Occipital lobe (tissue), 2 donors: ENCODE results near the gene TBC1D16. TPM values are rescaled to one million over a fixed set of nuclear protein-coding genes. Genes with fewer than 3 reads are reported as not detected.

ENCODE experiments used
- DNase-seq: peaks from one replicate; lab custom pipeline; 2025; lab: John Stamatoyannopoulos, UW
- total RNA-seq: library from RNA; depleted of rRNA; stranded (reverse); fragments of >200 nt; gene quantifications from one replicate; pipeline ENCODE4 v1.2.3, GENCODE V29; 2014

Gene TBC1D16
- total RNA-seq = 35.4 TPM

DNA sequence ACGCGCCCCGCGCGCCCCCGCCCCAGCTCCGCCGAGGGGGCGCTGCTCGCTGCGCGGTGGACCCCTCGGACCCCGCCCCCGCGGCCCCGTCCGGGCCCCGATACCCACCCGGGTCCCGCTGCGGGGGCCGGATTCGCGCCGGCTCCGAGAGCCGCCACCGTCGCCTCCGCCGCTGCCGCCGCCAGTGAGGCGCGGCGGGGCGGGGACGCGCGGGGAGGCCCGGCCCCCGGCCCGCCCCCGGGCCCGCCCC is at the start of gene TBC1D16:
Gene TBC1D16, minus strand, starts transcription at position 186 of the 250 bp plus-strand sequence. CDS start 22,325 bp downstream, outside the sequence.
- no peak for DNase-seq

DNA sequence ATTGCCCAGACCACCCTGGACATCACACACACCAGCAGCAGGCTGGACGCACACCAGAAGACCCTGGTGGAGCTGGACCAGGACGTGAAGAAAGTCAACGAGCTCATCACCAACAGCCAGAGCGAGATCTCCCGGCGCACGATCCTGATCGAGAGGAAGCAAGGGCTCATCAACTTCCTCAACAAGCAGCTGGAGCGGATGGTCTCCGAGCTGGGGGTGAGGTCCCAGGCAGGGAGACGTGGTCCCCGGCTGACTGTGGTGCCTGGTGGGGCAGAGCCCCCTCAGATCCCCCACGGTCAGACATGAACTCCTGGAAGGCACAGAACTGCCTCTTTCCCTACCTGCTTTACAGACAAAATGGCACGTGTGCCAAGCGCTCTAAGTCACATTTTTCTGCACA is 49.1 kb upstream of the TBC1D16 start:
- DNase-seq = no peak

DNA sequence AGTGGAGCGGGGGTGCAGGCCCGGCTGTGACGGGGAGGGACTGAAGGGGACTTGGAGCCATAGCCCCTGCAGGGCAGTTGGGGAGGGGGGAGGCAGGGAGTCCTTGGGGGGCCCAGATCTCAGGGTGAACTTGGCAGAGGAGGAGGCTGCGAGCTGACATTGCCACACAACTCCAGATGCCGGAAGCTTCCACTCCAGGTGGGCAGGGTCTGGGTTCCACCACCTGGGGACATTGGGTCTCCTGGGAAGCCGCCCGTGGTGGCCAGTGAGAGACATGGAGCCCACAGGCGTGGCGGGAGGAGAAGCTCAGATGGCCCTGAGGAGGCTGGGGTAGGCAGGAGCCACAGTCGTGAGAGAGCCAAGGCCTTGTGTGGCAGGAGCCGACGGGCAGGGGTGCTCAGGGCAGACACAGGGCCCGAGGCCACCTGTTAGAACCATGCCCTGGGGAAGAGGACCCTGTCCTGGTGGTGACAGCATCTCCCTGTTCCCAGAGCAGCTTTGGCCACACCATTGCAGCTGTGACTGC is 47.5 kb upstream of the TBC1D16 start:
- no peak for DNase-seq

DNA sequence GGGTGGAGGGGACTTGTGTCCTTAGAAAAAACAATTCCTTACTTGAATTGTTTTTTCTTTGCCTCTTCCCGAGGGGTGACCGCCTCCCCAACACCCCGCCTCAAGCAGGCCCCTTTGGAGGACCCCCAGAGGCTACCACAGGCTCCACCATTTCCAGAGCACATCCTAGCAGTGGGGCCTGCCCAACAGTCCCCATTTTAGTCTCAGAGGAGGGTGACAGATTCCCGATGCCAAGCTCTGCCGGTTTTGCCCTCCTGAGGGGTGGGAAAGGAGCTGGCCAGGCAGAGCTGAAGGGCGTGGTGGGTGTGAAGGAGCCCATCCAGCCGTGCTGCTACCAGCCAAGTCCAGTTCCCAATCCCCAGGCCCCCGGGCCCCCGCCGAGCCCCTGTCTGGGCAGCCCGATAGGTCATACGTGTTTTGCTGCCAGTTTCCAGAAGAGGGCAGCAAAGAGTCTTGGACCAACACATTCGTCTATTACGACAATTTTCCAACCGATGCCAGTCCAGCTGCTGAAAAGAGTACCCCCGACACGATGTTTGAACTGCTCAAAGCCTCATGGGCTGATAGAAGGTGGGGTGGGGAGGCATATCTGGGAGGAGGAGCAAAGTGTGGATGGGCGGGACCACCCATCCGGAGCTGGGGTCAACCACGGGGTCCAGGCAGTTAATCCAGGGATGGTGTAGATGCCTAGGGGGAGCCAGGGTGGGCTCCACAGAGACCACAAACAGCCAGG is 46.9 kb upstream of the TBC1D16 start:
- DNase-seq = no peak

DNA sequence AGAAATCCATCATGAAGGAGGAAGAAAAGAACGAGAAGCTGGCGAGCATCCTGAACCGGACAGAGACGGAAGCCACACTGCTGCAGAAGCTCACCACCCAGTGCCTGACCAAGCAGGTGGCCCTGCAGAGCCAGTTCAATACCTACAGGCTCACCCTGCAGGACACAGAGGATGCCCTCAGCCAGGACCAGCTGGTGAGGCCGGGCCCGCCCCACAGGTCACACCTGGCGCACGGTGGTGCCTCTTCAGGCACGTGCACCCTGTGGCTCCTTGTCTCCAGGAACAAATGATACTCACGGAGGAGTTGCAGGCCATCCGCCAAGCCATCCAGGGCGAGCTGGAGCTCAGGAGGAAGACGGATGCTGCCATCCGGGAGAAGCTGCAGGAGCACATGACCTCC is 45.9 kb upstream of the TBC1D16 start:
- no peak for DNase-seq

- no peak for DNase-seq
Measured at GRCh38 chr17:80080081-80080480, 44.4 kb upstream of the TBC1D16 start.

DNA sequence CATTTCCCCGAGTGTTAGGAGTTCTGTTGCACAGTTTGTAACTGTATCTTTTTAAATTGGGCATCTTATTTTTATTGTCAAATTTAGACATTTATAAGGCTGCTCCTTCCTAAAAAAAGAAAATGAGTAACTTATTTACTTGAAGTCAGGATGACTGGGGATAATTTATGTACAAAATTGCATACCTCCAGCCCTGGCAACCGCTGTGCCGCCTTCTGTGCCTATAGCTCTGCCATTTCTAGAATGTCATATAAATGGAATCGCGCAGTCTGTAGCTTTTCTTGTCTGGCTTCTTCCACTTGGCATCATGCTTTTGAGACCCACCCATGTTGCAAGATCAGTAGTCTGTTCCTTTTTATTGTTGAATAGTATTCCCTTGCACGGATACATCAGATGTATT is 36.7 kb upstream of the TBC1D16 start:
- no peak for DNase-seq

- no peak for DNase-seq
Measured at GRCh38 chr17:80071116-80071841, 35.6 kb upstream of the TBC1D16 start.

DNA sequence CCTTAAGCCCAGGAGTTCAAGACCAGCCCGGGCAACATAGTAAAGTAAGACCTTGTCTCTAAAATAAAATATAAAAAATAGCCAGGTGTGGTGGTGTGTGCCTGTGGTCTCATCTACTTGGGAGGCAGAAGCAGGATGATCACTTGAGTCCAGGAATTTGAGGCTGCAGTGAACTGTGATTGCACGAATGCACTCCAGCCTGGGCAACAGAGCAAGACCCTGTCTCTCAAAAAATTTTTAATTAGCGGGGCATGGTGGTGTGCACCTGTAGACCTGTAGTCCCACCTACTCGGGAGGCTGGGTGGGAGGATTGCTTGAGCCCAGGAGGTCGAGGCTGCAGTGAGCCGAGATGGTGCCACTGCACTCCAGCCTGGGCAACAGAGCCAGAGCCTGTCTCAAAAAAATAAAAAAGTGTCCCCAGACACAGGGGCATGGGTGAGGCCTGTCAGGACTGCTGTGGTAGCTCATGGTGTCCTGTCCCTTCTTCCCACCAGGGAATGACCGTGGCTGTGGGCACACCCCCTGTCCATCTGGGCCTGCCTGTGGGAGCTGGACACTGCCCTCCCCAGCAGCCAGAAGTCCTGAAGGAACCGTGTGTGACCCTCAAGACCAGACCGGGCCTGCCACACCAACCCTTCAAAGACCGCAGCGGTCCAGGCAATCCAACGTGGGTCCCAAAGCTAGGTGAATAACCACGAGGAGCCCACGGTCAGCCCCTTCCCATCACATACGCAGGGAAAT is 34.9 kb upstream of the TBC1D16 start:
- no peak for DNase-seq

DNA sequence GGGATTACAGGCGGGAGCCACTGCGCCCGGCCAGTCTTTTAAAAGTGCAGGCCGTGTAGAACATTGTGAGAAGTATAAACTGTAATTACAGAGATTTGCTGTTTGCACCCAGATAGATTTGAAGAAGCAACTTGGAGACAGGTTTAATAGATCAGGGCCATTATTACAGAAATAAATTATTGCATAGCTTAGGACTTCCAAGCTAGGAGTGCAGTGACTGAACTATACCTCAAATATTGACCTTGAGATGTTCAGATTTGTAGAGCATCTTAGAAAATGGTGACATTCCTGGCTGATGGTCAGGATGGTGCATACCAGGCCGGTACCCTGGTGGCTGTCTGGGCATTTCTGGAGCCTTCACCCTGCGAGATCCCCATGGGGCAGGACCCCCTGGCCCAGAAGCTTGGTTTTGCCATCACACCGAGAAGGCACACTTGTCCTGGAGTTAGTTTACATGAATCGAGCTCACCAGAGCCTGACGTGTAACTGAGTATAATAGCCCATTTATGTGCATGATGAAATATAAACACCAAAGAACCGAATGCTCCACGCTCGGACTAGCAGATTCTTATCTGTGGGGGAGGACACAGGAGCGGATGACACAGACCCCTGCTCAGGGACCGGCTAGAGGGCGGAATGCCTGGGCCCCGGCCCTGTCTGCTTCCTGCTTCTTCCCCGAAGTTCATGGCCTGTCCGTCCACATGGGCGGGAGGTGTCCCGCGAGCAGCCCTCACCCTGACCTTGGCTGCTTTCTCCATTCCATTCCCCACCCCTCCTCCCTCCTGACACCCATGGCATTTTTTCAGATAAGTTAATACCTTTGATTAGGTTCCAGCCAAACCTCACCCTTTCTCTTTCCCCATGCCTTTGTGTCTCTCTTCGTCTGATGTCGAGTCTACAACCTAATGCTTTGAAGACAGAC is 32.9 kb upstream of the TBC1D16 start:
- no peak for DNase-seq

- DNase-seq = no peak
Measured at GRCh38 chr17:80067393-80067986, 31.8 kb upstream of the TBC1D16 start.

- no peak for DNase-seq
Measured at GRCh38 chr17:80065478-80066170, 30.0 kb upstream of the TBC1D16 start.

DNA sequence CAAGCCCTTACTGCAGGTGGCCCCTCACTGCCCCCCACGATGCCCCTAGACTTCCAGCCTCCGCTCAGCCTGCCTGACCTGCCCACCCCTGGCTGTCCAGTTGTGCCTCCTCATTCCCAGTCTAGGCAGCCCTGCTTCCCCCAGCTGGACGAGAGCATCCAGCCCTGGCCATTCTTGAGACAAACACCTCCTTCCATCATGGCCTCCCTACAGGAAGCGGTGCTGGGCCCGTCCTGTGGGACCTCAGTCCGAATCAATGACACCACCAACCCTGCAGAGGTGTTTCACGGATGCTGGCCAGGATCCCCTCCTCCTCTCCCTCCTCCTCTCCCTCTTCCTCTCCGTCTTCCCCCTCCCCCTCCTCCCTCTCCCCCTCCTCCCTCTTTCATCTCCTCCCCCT is 29.0 kb upstream of the TBC1D16 start:
- DNase-seq = no peak

GRCh38 chr17:80063830-80064585 is 28.3 kb upstream of the TBC1D16 start:
- DNase-seq = no peak

- DNase-seq = no peak
Measured at GRCh38 chr17:80061421-80061820, 25.7 kb upstream of the TBC1D16 start.

GRCh38 chr17:80060644-80061043 is 25.0 kb upstream of the TBC1D16 start:
- no peak for DNase-seq

- DNase-seq = no peak
Measured at GRCh38 chr17:80058311-80058955, 22.8 kb upstream of the TBC1D16 start.

- no peak for DNase-seq
Measured at GRCh38 chr17:80055597-80055996, 19.9 kb upstream of the TBC1D16 start.

DNA sequence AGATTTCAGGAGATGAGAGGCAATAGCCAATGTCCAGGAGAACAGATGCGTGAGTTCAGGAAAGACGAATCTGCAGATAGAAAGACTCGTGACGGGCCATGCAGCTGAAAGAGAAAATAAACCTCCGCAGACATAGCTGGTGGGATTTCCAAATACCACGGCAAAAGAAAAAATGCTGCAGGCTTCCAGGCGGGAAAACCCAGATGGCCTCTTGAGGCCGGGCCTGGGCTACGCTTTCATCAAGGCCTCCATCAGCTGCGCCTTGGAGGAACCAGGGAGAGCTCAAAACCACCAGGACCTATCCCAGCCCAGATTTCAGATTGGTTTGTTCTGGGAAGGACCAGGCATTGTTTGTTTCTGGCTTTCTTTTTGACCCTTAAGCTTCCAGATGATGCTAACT is 17.4 kb upstream of the TBC1D16 start:
- DNase-seq = no peak
